RPMI8226 (cell line): ENCODE data around the gene BMI1.
"Not testable (repeated sequence)": the region's sequence is repeated elsewhere in the genome, so short reads cannot be mapped to it uniquely, and the experiment has no call there.

Experiments
- DNase-seq: peaks from one replicate; pipeline ENCODE4 v3.0.0-alpha.2; 2015

BMI1 gene

GRCh38 chr10:22340329-22341189, 19.7 kb downstream of the BMI1 start:
- DNase-seq = peak; percentile 77

GRCh38 chr10:22341190-22341925, 20.5 kb downstream of the BMI1 start:
- peak; percentile 58 for DNase-seq

GRCh38 chr10:22341926-22342196, 21.0 kb downstream of the BMI1 start:
- no peak for DNase-seq

- no peak for DNase-seq
Observed at GRCh38 chr10:22342421-22342820, 21.5 kb downstream of the BMI1 start.

- no peak for DNase-seq
Observed at GRCh38 chr10:22343731-22344130, 22.8 kb downstream of the BMI1 start.

- DNase-seq = peak; percentile 52
Observed at GRCh38 chr10:22344249-22344648, 23.4 kb downstream of the BMI1 start.

GRCh38 chr10:22344781-22345300, 23.9 kb downstream of the BMI1 start:
- no peak for DNase-seq

- peak; percentile 42 for DNase-seq
Observed at GRCh38 chr10:22345301-22346095, 24.6 kb downstream of the BMI1 start, which contains the start of gene SPAG6. TSS of gene SPAG6 (plus strand) at chr10:22345496. CDS start at chr10:22345612, 116 bp downstream.

GRCh38 chr10:22346096-22346661, 25.3 kb downstream of the BMI1 start:
- no peak for DNase-seq

GRCh38 chr10:22349755-22350154, 28.9 kb downstream of the BMI1 start:
- no peak for DNase-seq

GRCh38 chr10:22351131-22351703, 30.3 kb downstream of the BMI1 start:
- DNase-seq = no peak

- no peak for DNase-seq
Observed at GRCh38 chr10:22356324-22356873, 35.5 kb downstream of the BMI1 start.

- not testable (repeated sequence) for DNase-seq
Observed at GRCh38 chr10:22357770-22358169, 36.9 kb downstream of the BMI1 start.

GRCh38 chr10:22363305-22363704, 42.4 kb downstream of the BMI1 start:
- no peak for DNase-seq

GRCh38 chr10:22364407-22365140, 43.7 kb downstream of the BMI1 start:
- DNase-seq = peak; percentile 57

- peak; percentile 47 for DNase-seq
Observed at GRCh38 chr10:22365233-22365632, 44.3 kb downstream of the BMI1 start.

GRCh38 chr10:22365644-22366434, 44.9 kb downstream of the BMI1 start:
- DNase-seq = no peak

GRCh38 chr10:22366435-22366703, 45.5 kb downstream of the BMI1 start:
- DNase-seq = no peak

- no peak for DNase-seq
Observed at GRCh38 chr10:22366771-22367170, 45.9 kb downstream of the BMI1 start.

- DNase-seq = no peak
Observed at GRCh38 chr10:22367471-22367870, 46.6 kb downstream of the BMI1 start.

- DNase-seq = no peak
Observed at GRCh38 chr10:22368402-22368801, 47.5 kb downstream of the BMI1 start.
